IPS DF 6.9 (cell line): Measurements from ENCODE around the gene RBM47.
"Not testable (repeated sequence)": the region's sequence is repeated elsewhere in the genome, so short reads cannot be mapped to it uniquely, and the experiment has no call there.

Source experiments
- DNase-seq: peaks from one replicate; pipeline ENCODE4 v3.0.0-alpha.2; 2013; ENCODE audit warnings: low read depth, low spot score
- H3K27ac ChIP-seq: one replicate; pipeline ENCODE4 v1.5.1; 2013; ENCODE audit warnings: low read length, control low read depth
- H3K27me3 ChIP-seq: 2 replicates; pipeline ENCODE4 v1.6.1; 2013; ENCODE audit warnings: mild to moderate bottlenecking, low read length; ENCODE audit not compliant: control insufficient read depth, insufficient read depth
- H3K36me3 ChIP-seq: 2 replicates; pipeline ENCODE4 v1.6.1; 2013; ENCODE audit warnings: low read length; ENCODE audit not compliant: control insufficient read depth, insufficient read depth
- H3K4me1 ChIP-seq: 2 replicates; pipeline ENCODE4 v1.6.1; 2013; ENCODE audit warnings: low read length; ENCODE audit not compliant: control insufficient read depth, insufficient read depth
- H3K4me3 ChIP-seq: 2 replicates; pipeline ENCODE4 v1.5.1; 2013; ENCODE audit warnings: mild to moderate bottlenecking, low read length
- H3K9me3 ChIP-seq: 2 replicates; pipeline ENCODE4 v1.6.1; 2013; ENCODE audit warnings: low read length, inconsistent platforms; ENCODE audit not compliant: control insufficient read depth, insufficient read depth
- WGBS: extraction: QIAGEN DNeasy Blood & Tissue Kit; methylation state at CpG from one replicate; pipeline ENCODE4 v1.1.7; 2013; ENCODE audit warnings: mixed read lengths, missing lambda C conversion rate; ENCODE audit not compliant: insufficient read length, insufficient coverage; 5-methylcytosine and 5-hydroxymethylcytosine counted together

Gene RBM47

GRCh38 chr4:40403081-40403480, 226.6 kb downstream of the RBM47 start:
- H3K4me3 ChIP-seq = no peak overlapping the region
- no peaks in the 10 kb centered on the region; the same call in 1 of the 2 replicates for H3K9me3 ChIP-seq
- no peak for DNase-seq
- H3K4me1 ChIP-seq = no peaks in the 10 kb centered on the region
- no CpG with 5 or more reads among the region's 5 CpGs for WGBS
- no peaks in the 10 kb centered on the region for H3K36me3 ChIP-seq
- no peak overlapping the region for H3K27ac ChIP-seq
- no peaks in the 10 kb centered on the region for H3K27me3 ChIP-seq

- Histone ChIP-seq H3K27ac (no peak overlapping the region), H3K27me3 (no peaks in the 10 kb centered on the region), H3K4me3 (no peak overlapping the region), H3K36me3 (no peaks in the 10 kb centered on the region), H3K9me3 (no peaks in the 10 kb centered on the region; the same call in 1 of the 2 replicates), H3K4me1 (no peaks in the 10 kb centered on the region)
- DNase-seq = no peak
- WGBS = no CpG with 5 or more reads among the region's 1 CpG
These were observed 227.1 kb downstream of the RBM47 start for GRCh38 chr4:40402556-40402955.

- Histone ChIP-seq H3K4me3 (no peak overlapping the region), H3K36me3 (no peaks in the 10 kb centered on the region), H3K9me3 (no peaks in the 10 kb centered on the region; the same call in 1 of the 2 replicates), H3K27me3 (no peaks in the 10 kb centered on the region), H3K4me1 (no peaks in the 10 kb centered on the region), H3K27ac (no peak overlapping the region)
- WGBS = no CpG with 5 or more reads among the region's 8 CpGs
- DNase-seq = no peak
These were observed 228.0 kb downstream of the RBM47 start for GRCh38 chr4:40401631-40402030.

- Histone ChIP-seq H3K9me3 (no peaks in the 10 kb centered on the region), H3K4me3 (no peak overlapping the region), H3K27ac (no peak overlapping the region), H3K36me3 (no peaks in the 10 kb centered on the region), H3K27me3 (no peaks in the 10 kb centered on the region), H3K4me1 (peaks cover under 1% of the 10 kb centered on the region; the same call in 1 of the 2 replicates)
- no peak for DNase-seq
- no CpG with 5 or more reads among the region's 6 CpGs for WGBS
These were observed 228.6 kb downstream of the RBM47 start for GRCh38 chr4:40401096-40401495.

- DNase-seq = no peak
- H3K4me1 ChIP-seq = peaks cover 3% of the 10 kb centered on the region; the same call in 1 of the 2 replicates
- WGBS = no CpG with 5 or more reads among the region's 3 CpGs
- no peaks in the 10 kb centered on the region for H3K27me3 ChIP-seq
- H3K9me3 ChIP-seq = no peaks in the 10 kb centered on the region
- H3K27ac ChIP-seq = no peak overlapping the region
- H3K36me3 ChIP-seq = no peaks in the 10 kb centered on the region
- no peak overlapping the region for H3K4me3 ChIP-seq
These were observed 230.1 kb downstream of the RBM47 start for GRCh38 chr4:40399578-40399977.

- no peak for DNase-seq
- Histone ChIP-seq H3K27ac (no peak overlapping the region), H3K27me3 (no peaks in the 10 kb centered on the region), H3K4me1 (peaks cover 3% of the 10 kb centered on the region; the same call in 1 of the 2 replicates), H3K36me3 (no peaks in the 10 kb centered on the region), H3K4me3 (no peak overlapping the region), H3K9me3 (no peaks in the 10 kb centered on the region)
- no CpG with 5 or more reads among the region's 7 CpGs for WGBS
These were observed 233.5 kb downstream of the RBM47 start for GRCh38 chr4:40395908-40396793.

- no peaks in the 10 kb centered on the region for H3K27me3 ChIP-seq
- no peak overlapping the region for H3K27ac ChIP-seq
- H3K4me1 ChIP-seq = peaks cover 3% of the 10 kb centered on the region; the same call in 1 of the 2 replicates
- WGBS = no CpG with 5 or more reads among the region's 4 CpGs
- H3K4me3 ChIP-seq = no peak overlapping the region
- H3K9me3 ChIP-seq = no peaks in the 10 kb centered on the region
- H3K36me3 ChIP-seq = no peaks in the 10 kb centered on the region
- DNase-seq = no peak
These were observed 234.3 kb downstream of the RBM47 start for GRCh38 chr4:40395166-40395900.

GRCh38 chr4:40394236-40394635, 235.4 kb downstream of the RBM47 start:
- H3K27ac ChIP-seq = no peak overlapping the region
- no peaks in the 10 kb centered on the region for H3K36me3 ChIP-seq
- no CpG with 5 or more reads among the region's 6 CpGs for WGBS
- H3K27me3 ChIP-seq = no peaks in the 10 kb centered on the region
- peaks cover 3% of the 10 kb centered on the region; the same call in 1 of the 2 replicates for H3K4me1 ChIP-seq
- no peak overlapping the region for H3K4me3 ChIP-seq
- DNase-seq = no peak
- no peaks in the 10 kb centered on the region for H3K9me3 ChIP-seq

GRCh38 chr4:40392241-40392640, 237.4 kb downstream of the RBM47 start:
- not testable (repeated sequence) for H3K4me1 ChIP-seq, H3K27me3 ChIP-seq, H3K27ac ChIP-seq, DNase-seq, H3K9me3 ChIP-seq, H3K4me3 ChIP-seq, H3K36me3 ChIP-seq
- WGBS = no CpG with 5 or more reads among the region's 9 CpGs

GRCh38 chr4:40389986-40390385, 239.7 kb downstream of the RBM47 start:
- DNase-seq = no peak
- Histone ChIP-seq H3K36me3 (no peaks in the 10 kb centered on the region), H3K4me3 (no peak overlapping the region), H3K27me3 (no peaks in the 10 kb centered on the region), H3K4me1 (no peaks in the 10 kb centered on the region), H3K9me3 (no peaks in the 10 kb centered on the region), H3K27ac (no peak overlapping the region)
- WGBS = no CpG with 5 or more reads among the region's 4 CpGs
